HG03039 (cell line): ENCODE data around the gene CETN3.
"Not testable (repeated sequence)": the region's sequence is repeated elsewhere in the genome, so short reads cannot be mapped to it uniquely, and the experiment has no call there.

Experiments
- ATAC-seq: cut with Tn5 transposase; IDR thresholded peaks from one replicate; pipeline ENCODE4 v1.9.1; 2021; ENCODE audit warnings: mild to moderate bottlenecking, moderate library complexity; ENCODE audit not compliant: unreplicated experiment

CETN3 gene

DNA sequence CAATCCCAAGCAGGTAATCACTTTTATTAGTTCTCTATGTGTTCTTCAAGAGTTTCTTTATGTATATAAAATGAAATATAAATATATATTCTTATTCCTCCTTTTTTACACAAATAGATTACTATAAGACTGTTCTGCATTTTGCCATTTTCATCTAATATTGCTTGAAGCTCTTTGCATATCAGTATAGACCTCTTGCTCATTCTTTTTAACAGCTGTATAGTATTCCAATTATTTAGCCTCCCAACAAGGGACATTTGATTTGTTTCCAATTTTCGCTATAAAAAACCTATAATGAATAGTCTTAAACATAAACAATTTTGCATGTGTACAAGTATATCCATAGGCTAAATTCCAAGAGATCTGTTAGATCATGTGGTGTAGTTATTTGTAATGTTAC, 25.2 kb downstream of the CETN3 start:
- ATAC-seq = no peak

- no peak for ATAC-seq
Measured at GRCh38 chr5:90383903-90384302, 25.7 kb downstream of the CETN3 start.

DNA sequence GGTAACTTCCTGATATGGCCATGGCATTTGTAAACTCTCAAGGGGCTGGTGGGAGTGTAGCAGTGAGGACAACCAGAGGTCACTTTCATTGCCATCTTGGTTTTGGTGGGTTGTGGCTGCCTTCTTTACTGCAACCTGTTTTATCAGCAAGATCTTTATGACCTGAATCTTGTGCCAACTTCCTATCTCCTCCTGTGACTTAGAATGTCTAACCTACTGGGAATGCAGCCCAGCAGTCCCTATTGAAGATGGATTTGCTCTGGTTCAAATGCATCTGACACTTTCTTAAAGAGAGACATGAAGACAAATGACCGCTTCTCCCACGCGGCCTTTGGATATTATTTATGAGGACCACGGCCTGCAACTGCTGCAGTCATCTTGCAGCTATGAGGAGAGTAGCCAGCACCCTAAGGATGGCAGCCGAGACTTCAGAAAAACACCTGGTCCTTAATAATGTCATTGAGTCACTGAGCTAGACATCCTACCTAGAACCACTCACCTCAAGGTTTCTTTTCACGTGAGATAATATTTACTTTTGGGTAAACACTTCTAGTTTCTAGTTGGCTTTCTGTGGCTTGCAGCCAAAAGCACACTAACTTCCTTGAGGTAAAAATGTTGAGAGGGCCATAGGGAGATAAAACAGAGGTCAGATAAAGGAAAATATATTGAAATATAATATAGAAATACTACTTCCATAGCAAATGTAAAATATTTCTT, 28.2 kb downstream of the CETN3 start:
- no peak for ATAC-seq

GRCh38 chr5:90379652-90380051, 29.9 kb downstream of the CETN3 start:
- ATAC-seq = no peak

GRCh38 chr5:90378752-90379151, 30.8 kb downstream of the CETN3 start:
- ATAC-seq = no peak

- not testable (repeated sequence) for ATAC-seq
Measured at GRCh38 chr5:90371269-90371668, 38.3 kb downstream of the CETN3 start.

DNA sequence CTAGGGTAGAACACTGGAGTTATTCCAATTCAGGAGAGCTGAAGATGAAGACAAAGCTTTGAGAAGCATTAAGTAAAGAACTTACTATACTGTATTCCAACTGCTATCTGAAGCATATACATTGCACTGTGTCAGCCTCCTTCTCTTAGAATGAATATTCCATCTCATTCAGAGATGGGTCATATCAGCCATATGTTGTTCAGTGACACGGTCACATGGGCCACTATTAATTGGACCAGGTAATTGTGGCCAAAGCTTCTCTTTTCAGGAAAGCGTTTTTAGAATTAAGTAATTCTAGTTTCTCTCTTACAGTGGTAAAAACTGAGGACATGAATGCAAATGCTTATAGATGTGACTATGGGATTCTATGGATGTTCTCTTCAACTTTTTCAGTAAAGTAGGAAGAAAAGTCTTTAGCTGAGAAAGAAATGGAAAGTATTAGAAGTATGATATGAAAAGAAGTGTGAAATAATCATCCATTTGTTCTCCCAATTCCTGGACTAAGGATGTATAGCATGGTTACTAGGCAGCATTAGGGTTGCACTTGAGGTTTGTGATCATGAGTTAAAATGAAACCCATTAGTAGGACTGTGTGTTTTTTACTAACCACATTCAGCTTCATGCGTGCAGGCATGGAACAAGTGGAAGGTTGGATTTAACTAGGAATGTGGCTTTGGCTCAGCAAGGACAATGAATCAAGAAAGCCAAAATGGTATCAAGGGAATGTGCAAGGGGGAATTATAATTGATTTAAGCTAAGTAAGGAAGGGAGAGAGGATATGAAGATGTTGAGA, 40.9 kb downstream of the CETN3 start:
- peak; percentile 64 for ATAC-seq

- ATAC-seq = no peak
Measured at GRCh38 chr5:90367879-90368278, 41.7 kb downstream of the CETN3 start.

DNA sequence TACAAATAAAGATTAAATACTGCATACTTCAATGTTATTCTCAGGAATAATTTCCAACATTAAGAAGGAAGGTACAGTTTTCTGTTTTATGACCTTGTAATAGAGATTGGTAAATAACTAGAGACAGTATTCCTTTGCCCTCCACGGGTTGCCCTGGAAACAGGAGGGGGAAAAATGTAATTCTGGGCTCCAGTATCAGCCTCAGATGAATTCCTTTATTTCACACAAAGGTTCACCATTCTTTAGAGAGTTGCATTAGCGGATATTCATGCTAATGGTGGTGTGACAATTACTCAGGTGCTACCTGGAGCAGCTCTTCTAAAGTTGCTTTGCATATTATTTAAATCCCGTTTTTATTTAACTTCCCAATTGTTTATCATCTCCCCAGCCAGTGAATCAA, 42.6 kb downstream of the CETN3 start:
- no peak for ATAC-seq

GRCh38 chr5:90365328-90365727, 44.2 kb downstream of the CETN3 start:
- no peak for ATAC-seq

GRCh38 chr5:90359073-90359920, 50.3 kb downstream of the CETN3 start:
- ATAC-seq = no peak

- no peak for ATAC-seq
Measured at GRCh38 chr5:90356622-90357021, 52.9 kb downstream of the CETN3 start.

DNA sequence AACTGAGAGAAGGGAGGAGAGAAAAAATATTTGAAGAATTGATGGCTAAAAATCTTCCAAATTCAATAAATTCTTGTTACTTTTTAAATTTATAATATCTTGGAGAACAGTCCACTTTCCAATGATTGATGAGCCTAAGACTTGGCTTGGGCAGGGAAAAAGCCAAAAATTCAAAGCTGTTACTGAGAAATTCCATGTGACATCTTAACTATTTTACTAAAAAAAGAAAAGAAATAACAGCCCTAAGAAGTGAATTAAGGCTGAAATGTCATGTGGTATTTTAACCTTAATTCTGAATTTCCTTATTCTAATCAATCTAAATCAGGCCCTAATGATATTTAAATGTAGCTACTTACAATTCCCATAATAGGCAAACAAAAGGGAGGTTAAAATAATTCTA, 53.4 kb downstream of the CETN3 start:
- no peak for ATAC-seq

DNA sequence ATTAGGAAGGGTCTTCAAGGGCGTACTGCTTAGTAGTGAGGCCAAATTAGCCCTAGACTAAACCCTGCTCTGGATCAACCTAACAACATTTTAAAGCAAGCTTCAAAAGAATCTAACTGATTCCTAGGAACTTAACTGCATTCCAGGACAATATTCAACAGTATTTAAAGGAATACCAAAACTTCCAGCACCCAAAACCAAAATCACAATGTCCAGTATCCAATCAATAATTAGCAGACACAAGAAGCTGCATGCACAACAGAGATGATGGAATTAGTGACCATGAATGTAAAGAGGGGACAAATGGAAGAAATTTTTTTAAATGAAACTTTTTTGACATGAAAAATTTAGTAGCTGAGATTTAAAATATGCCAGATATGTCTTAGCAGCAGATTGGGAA, 53.9 kb downstream of the CETN3 start:
- no peak for ATAC-seq

- no peak for ATAC-seq
Measured at GRCh38 chr5:90353254-90353653, 56.3 kb downstream of the CETN3 start.

GRCh38 chr5:90351101-90351500, 58.5 kb downstream of the CETN3 start:
- ATAC-seq = no peak

DNA sequence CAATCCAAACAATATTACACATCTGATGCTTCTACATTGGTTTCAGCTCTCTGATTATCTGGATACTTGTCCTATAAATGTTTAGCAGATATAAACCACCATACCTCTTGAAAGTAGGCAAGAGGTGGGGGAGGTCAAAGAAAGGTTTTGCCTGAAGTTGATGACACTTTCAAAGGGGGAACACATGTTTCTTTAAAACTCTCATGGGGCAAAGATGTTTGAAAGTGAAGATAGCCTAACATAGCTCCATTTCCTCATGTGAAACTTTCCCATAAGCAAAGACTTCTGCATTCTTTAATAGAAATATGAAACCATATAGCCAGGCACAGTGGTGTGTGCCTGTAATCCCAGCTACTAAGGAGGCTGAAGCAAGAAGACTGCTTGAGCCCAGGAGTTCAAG, 62.1 kb downstream of the CETN3 start:
- no peak for ATAC-seq

DNA sequence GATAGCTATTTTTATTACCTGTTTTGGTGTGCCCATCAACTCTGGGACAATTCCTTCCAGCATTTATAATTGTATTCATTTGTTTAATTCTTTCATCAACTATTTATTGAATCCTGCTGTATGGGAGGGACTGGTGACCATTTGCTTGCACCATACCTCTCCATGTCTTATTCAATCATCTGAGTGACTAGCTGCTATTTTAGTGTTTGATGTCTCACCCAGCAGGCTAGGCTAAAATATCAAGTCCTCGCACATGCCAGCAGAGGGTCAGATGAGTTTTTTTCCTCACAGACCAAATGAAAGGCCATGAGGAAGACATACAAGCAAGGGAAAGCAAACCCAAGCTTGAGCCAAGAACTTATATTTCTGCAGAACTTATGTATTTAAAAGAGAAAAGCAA, 63.9 kb downstream of the CETN3 start:
- no peak for ATAC-seq

DNA sequence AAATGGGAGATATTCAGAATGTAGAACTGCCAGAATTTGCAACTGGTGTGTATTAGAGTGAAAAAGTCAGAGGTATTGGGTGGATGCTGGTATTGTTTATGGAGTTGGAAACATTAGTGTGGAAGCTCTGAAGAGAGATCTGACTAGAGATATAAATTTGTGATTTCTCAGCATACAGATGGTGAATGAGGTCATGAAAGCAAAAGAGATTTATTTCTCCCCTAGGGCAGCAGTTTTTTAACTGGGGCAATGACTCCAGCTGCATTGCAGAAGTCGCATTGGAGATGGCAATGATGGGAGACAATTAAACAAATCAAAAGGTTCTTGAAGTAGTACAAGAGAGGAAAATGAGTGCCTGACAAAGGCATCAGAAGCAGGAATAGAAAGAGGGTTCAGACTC, 64.9 kb downstream of the CETN3 start:
- ATAC-seq = no peak

DNA sequence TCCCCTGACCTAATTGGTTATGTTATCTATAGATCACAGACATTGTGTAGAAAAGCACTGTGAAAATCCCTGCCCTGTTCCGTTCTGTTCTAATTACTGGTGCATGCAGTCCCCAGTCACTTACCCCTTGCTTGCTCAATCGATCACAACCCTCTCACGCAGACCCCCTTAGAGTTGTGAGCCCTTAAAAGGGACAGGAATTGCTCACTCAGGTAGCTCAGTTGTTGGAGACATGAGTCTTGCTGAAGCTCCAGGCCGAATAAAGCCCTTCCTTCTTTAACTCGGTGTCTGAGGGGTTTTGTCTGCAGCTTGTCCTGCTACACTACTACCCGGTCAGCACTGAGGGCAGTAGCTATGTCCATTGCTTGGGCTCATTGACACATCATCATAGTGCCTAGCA, 65.8 kb downstream of the CETN3 start:
- ATAC-seq = not testable (repeated sequence)

DNA sequence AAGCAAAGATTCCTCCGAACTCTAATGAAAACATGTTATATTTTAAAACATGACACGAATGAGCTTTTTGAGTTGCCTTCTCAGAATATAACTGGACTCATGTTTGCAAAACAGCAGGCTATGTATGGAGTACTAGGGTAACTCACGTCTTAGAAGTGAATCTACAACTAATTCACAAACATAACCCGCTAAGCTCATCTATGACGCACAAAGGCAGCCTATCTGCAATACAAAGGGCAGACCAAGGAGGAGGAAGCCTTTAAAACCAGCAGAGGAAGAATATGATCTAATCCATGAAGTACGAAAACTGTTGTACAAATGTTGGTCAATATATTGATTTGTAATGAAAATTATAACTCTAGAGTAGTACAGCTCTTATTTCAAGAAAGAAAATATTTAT, 67.0 kb downstream of the CETN3 start:
- ATAC-seq = no peak
